Panc1 (cell line): ENCODE data around the gene IL17D. TPM values are rescaled to one million over a fixed set of nuclear protein-coding genes. Genes with fewer than 3 reads are reported as not detected.

ENCODE experiments used
- ATAC-seq: fragments of 200-7000 bp; cut with Tn5 transposase; 2 replicates; pipeline ENCODE4 v1.9.1; 2020; ENCODE audit warnings: mild to moderate bottlenecking, moderate library complexity
- BruUV-seq: library from RNA; stranded (reverse); fragments of 400-500 nt; replicated peaks from 2 replicates; lab custom pipeline; 2021; lab: Mats Ljungman, UMichigan
- CTCF ChIA-PET: fragments of 300-600 bp; sonication (Branson Sonifier 250); formaldehyde crosslinking; loops from one replicate; lab custom pipeline; 2022; ENCODE audit warnings: antibody characterized with exemption; lab: Charles Lee
- POLR2A ChIA-PET: fragments of 300-600 bp; sonication (Branson Sonifier 250); formaldehyde crosslinking; loops from one replicate; lab custom pipeline; 2022; ENCODE audit warnings: antibody characterized with exemption; lab: Charles Lee
- DNase-seq: peaks from one replicate; pipeline ENCODE4 v3.0.0-alpha.2; 2010; ENCODE audit warnings: low read depth, low spot score
- H3K27ac ChIP-seq: 2 replicates; pipeline ENCODE4 v1.5.1; 2011; ENCODE audit warnings: mild to moderate bottlenecking, low read length, inconsistent platforms
- H3K27me3 ChIP-seq: fragments of 200-500 bp; sonication (Bioruptor generic); 2 replicates; pipeline ENCODE4 v1.6.0; 2014; ENCODE audit warnings: low read length, inconsistent platforms; ENCODE audit not compliant: control insufficient read depth, insufficient read depth
- H3K36me3 ChIP-seq: fragments of 200-500 bp; sonication (Bioruptor generic); 2 replicates; pipeline ENCODE4 v1.5.1; 2014; ENCODE audit warnings: inconsistent platforms, mild to moderate bottlenecking, low read length, moderate library complexity; ENCODE audit not compliant: control insufficient read depth, insufficient read depth
- H3K4me1 ChIP-seq: 2 replicates; pipeline ENCODE4 v1.5.1; 2011; ENCODE audit warnings: inconsistent platforms, mild to moderate bottlenecking, low read length, moderate library complexity; ENCODE audit not compliant: control insufficient read depth, insufficient read depth
- H3K4me3 ChIP-seq, 2 experiments: 2 replicates each; pipeline ENCODE4 v1.5.1; 2011 to 2012; ENCODE audit warnings: low read depth in 2 of 2, low read length in 2 of 2, mild to moderate bottlenecking in 2 of 2, inconsistent platforms in 1 of 2, moderate library complexity in 1 of 2
- H3K9me3 ChIP-seq: fragments of 200-500 bp; sonication (Bioruptor generic); 2 replicates; pipeline ENCODE4 v1.5.1; 2014; ENCODE audit warnings: low read depth, mild to moderate bottlenecking, inconsistent platforms, low read length, moderate library complexity; ENCODE audit not compliant: control insufficient read depth, insufficient read depth
- CTCF ChIP-seq: fragments of 450-650 bp; IDR thresholded peaks from 2 replicates; pipeline ENCODE4 v1.5.1; 2017; ENCODE audit warnings: mild to moderate bottlenecking
- POLR2AphosphoS5 ChIP-seq: IDR thresholded peaks from 2 replicates; pipeline ENCODE4 v1.6.1; 2012; ENCODE audit warnings: mild to moderate bottlenecking, low read depth, low read length, moderate library complexity
- REST ChIP-seq, 2 experiments: IDR thresholded peaks; 2 replicates each; pipeline ENCODE4 v1.6.1; 2011 to 2012; ENCODE audit warnings: low read depth in 2 of 2, control low read depth in 1 of 2, low read length in 1 of 2, mild to moderate bottlenecking in 1 of 2, moderate library complexity in 1 of 2; ENCODE audit not compliant: insufficient read depth in 1 of 2
- SIN3A ChIP-seq: IDR thresholded peaks from 2 replicates; pipeline ENCODE4 v1.6.1; 2012; ENCODE audit warnings: low read depth, mild to moderate bottlenecking, low read length, moderate library complexity, borderline replicate concordance; ENCODE audit not compliant: insufficient read depth
- TCF7L2 ChIP-seq: IDR thresholded peaks from 2 replicates; pipeline ENCODE4 v1.6.1; 2011; ENCODE audit warnings: mild to moderate bottlenecking, low read depth, low read length, inconsistent platforms
- in situ Hi-C: cut with HindIII; loops from 2 replicates; pipeline ENCODE4 v1.10.0; 2016; ENCODE audit warnings: low sequenced_read_pairs, low pct_unique_long_range_greater_than_20kb
- intact Hi-C: fragments of 100-400 bp; cut with micrococcal nuclease; formaldehyde crosslinking; loops from one replicate; pipeline ENCODE4 v1.10.0; 2022; ENCODE audit not compliant: unreplicated experiment
- total RNA-seq: library from RNA; stranded (reverse); gene quantifications from one replicate; pipeline ENCODE4 v1.2.1, GENCODE V29; 2021; ENCODE audit not compliant: unreplicated experiment

IL17D gene
- total RNA-seq, 1 experiment from 2014 or later, result 0.46 TPM

GRCh38 chr13:20721454-20722357 lies 18.2 kb downstream of the IL17D start:
- no TSS peak for BruUV-seq
- Histone ChIP-seq H3K9me3 (no peaks in the 10 kb centered on the region), H3K27me3 (no peaks in the 10 kb centered on the region), H3K4me1 (no peaks in the 10 kb centered on the region), H3K27ac (no peak overlapping the region), H3K4me3 (no peak overlapping the region; a peak in 1 of 4 replicates), H3K36me3 (no peaks in the 10 kb centered on the region)
- CTCF ChIA-PET, result no interaction called here
- DNase-seq (no peak), ATAC-seq (no peak)
- intact Hi-C loops, result no loop called here
- in situ Hi-C loops, result no loop called here
- TF ChIP-seq SIN3A (no peak), TCF7L2 (no peak), REST (IDR thresholded peaks at IDR 0.05; ENCODE audit: insufficient read depth in 1 of 2, low read depth in 2 of 2, low read length in 1 of 2) (no peak), CTCF (no peak)
- POLR2A ChIA-PET, result no interaction called here

- in situ Hi-C loops (no loop called here), intact Hi-C loops (no loop called here)
- Histone ChIP-seq H3K9me3 (no peaks in the 10 kb centered on the region), H3K27ac (no peak overlapping the region), H3K27me3 (no peaks in the 10 kb centered on the region), H3K4me3 (no peak overlapping the region), H3K4me1 (no peaks in the 10 kb centered on the region), H3K36me3 (no peaks in the 10 kb centered on the region)
- ATAC-seq (no peak), DNase-seq (no peak)
- ChIA-PET POLR2A (no interaction called here), CTCF (no interaction called here)
- BruUV-seq, result no TSS peak
- no peak for TF ChIP-seq TCF7L2
- TF ChIP-seq POLR2AphosphoS5, result no peak
- TF ChIP-seq REST (IDR thresholded peaks at IDR 0.05; ENCODE audit: insufficient read depth in 1 of 2, low read depth in 2 of 2, low read length in 1 of 2), result no peak
- TF ChIP-seq CTCF, result no peak
- TF ChIP-seq SIN3A, result no peak
Observed at GRCh38 chr13:20727856-20728255, 24.4 kb downstream of the IL17D start.
